PC-9 (cell line): ENCODE measurements around the gene GPR179. TPM values are rescaled to one million over a fixed set of nuclear protein-coding genes. Genes with fewer than 3 reads are reported as not detected.
A peak's percentile ranks its signal among the peaks of the same experiment; 100 is the strongest.

Source experiments
- BruUV-seq: library from RNA; stranded (reverse); fragments of 400-500 nt; replicated peaks from 2 replicates; lab custom pipeline; 2021; lab: Mats Ljungman, UMichigan
- CTCF ChIA-PET: fragments of 300-600 bp; sonication (Branson Sonifier 250); formaldehyde crosslinking; loops from one replicate; lab custom pipeline; 2022; ENCODE audit warnings: antibody characterized with exemption; lab: Charles Lee
- POLR2A ChIA-PET: fragments of 300-600 bp; sonication (Branson Sonifier 250); formaldehyde crosslinking; loops from one replicate; lab custom pipeline; 2022; ENCODE audit warnings: antibody characterized with exemption; ENCODE audit not compliant: unreplicated experiment; lab: Charles Lee
- DNase-seq, 2 experiments: peaks; one replicate each; pipeline versions ENCODE4 v3.0.0 to v3.0.0-alpha.2; 2015 to 2022; ENCODE audit warnings: mixed read lengths in 1 of 2
- H2AFZ ChIP-seq: fragments of 200-600 bp; sonication (generic); 2 replicates; pipeline ENCODE4 v1.8.1; 2017; ENCODE audit warnings: antibody characterized with exemption
- H3F3A ChIP-seq: fragments of 200-600 bp; sonication (generic); 2 replicates; pipeline ENCODE4 v1.8.1; 2017; ENCODE audit warnings: antibody characterized with exemption, mild to moderate bottlenecking, low read depth; ENCODE audit not compliant: insufficient read depth
- H3K27ac ChIP-seq: fragments of 200-600 bp; sonication (generic); 2 replicates; pipeline ENCODE4 v1.6.1; 2016; ENCODE audit warnings: mixed run types
- H3K27me3 ChIP-seq: fragments of 200-600 bp; sonication (generic); 2 replicates; pipeline ENCODE4 v1.6.1; 2016; ENCODE audit warnings: low read depth, mixed run types; ENCODE audit not compliant: insufficient read depth
- H3K36me3 ChIP-seq: fragments of 200-600 bp; sonication (generic); 2 replicates; pipeline ENCODE4 v1.6.1; 2016; ENCODE audit warnings: low read depth, mixed run types
- H3K4me1 ChIP-seq: fragments of 200-600 bp; sonication (generic); replicated peaks from 2 replicates; pipeline ENCODE4 v1.6.1; 2016; ENCODE audit warnings: mixed run types; ENCODE audit not compliant: insufficient read depth
- H3K4me2 ChIP-seq: fragments of 200-600 bp; sonication (generic); 2 replicates; pipeline ENCODE4 v1.6.1; 2017; ENCODE audit warnings: mixed run types
- H3K4me3 ChIP-seq: fragments of 200-600 bp; sonication (generic); 2 replicates; pipeline ENCODE4 v1.6.1; 2016; ENCODE audit warnings: mixed run types
- H3K79me2 ChIP-seq: fragments of 200-600 bp; sonication (generic); 2 replicates; pipeline ENCODE4 v1.6.1; 2017; ENCODE audit warnings: low read depth, mixed run types
- H3K9me2 ChIP-seq: fragments of 200-600 bp; sonication (generic); 2 replicates; pipeline ENCODE4 v1.8.1; 2017; ENCODE audit warnings: mild to moderate bottlenecking; ENCODE audit not compliant: insufficient read depth
- H3K9me3 ChIP-seq: fragments of 200-600 bp; sonication (generic); 2 replicates; pipeline ENCODE4 v1.8.1; 2016; ENCODE audit warnings: low read depth; ENCODE audit not compliant: insufficient read depth
- H4K20me1 ChIP-seq: fragments of 200-600 bp; sonication (generic); 2 replicates; pipeline ENCODE4 v1.8.1; 2017; ENCODE audit not compliant: insufficient read depth
- EZH2 ChIP-seq: fragments of 200-600 bp; sonication (generic); IDR thresholded peaks from 2 replicates; pipeline ENCODE4 v1.8.0; 2017; ENCODE audit warnings: antibody characterized with exemption, low read depth
- intact Hi-C: fragments of 100-400 bp; cut with micrococcal nuclease; formaldehyde crosslinking; loops from one replicate; pipeline ENCODE4 v1.10.0; 2022; ENCODE audit not compliant: unreplicated experiment
- total RNA-seq: library from RNA; stranded (reverse); gene quantifications from 2 replicates; pipeline ENCODE4 v1.2.3, GENCODE V29; 2021
- TF ChIP-seq, protein P1 (sequence below): fragments of 200-600 bp; sonication (generic); conservative IDR thresholded peaks from 2 replicates; pipeline ENCODE4 v1.6.1; 2017; ENCODE audit warnings: mixed run types, antibody characterized with exemption, mild to moderate bottlenecking, moderate library complexity

The GPR179 gene
- total RNA-seq, 1 experiment from 2014 or later: 0.57 TPM

DNA sequence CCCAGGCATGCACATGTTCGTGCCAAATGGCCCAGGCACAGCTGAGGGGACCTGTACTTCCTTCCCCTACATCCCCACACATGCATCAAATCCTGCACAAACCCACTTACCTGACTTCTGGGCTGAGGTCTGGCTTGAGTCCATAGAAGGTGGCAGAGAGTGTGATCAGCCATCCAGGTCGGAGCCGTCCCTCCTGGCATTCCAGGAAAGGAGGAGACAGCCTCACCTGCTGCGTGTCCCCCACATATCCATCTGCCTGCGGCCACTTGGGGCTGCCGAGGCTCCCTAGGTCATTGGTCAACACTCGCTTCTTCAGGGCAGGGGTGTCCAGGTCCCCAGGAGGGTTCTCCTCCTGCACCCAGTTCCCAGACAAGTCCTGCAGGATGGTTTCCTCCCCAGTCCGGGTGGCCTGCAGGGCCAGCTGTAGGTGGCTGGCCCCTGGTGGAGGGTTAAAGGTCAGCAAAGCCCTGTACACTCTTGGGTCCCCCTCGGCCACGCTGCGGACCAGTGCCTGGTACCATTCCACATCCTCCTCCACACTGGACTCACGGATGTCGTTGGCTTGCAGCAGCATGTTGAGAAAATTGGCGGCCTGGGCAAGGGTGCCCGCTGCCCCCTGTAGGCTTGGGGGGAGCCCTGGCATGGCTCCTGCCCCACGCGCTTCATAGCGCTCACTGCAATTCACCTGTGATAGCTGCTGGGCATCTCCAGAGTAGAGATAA, 709 bp downstream of the GPR179 start:
- no peaks in the 10 kb centered on the region for H3K9me3 ChIP-seq
- POLR2A ChIA-PET: no interaction called here
- H3K36me3 ChIP-seq: no peaks in the 10 kb centered on the region
- no peak overlapping the region for H3K27ac ChIP-seq
- DNase-seq: no peak
- CTCF ChIA-PET: interaction anchor here (0.6 kb wide), 1 partner anchor 68 kb away, joined by 9 read pairs; no protein-coding TSS in a partner anchor
- H3K4me3 ChIP-seq: no peak overlapping the region
- no peak overlapping the region for H3K4me2 ChIP-seq
- H3K9me2 ChIP-seq: no peaks in the 10 kb centered on the region
- no peak overlapping the region for H2AFZ ChIP-seq
- H3K4me1 ChIP-seq: no peaks in the 10 kb centered on the region
- peaks cover 10% of the 10 kb centered on the region; the same call in 1 of the 2 replicates for H3F3A ChIP-seq
- TF ChIP-seq EZH2: no peak
- TF ChIP-seq, protein P1, sequence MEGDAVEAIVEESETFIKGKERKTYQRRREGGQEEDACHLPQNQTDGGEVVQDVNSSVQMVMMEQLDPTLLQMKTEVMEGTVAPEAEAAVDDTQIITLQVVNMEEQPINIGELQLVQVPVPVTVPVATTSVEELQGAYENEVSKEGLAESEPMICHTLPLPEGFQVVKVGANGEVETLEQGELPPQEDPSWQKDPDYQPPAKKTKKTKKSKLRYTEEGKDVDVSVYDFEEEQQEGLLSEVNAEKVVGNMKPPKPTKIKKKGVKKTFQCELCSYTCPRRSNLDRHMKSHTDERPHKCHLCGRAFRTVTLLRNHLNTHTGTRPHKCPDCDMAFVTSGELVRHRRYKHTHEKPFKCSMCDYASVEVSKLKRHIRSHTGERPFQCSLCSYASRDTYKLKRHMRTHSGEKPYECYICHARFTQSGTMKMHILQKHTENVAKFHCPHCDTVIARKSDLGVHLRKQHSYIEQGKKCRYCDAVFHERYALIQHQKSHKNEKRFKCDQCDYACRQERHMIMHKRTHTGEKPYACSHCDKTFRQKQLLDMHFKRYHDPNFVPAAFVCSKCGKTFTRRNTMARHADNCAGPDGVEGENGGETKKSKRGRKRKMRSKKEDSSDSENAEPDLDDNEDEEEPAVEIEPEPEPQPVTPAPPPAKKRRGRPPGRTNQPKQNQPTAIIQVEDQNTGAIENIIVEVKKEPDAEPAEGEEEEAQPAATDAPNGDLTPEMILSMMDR: no peak
- no peaks in the 10 kb centered on the region for H3K79me2 ChIP-seq
- H4K20me1 ChIP-seq: no peaks in the 10 kb centered on the region
- peaks cover 10% of the 10 kb centered on the region; the same call in 1 of the 2 replicates for H3K27me3 ChIP-seq
- no TSS peak for BruUV-seq
- intact Hi-C loops: no loop called here

DNA sequence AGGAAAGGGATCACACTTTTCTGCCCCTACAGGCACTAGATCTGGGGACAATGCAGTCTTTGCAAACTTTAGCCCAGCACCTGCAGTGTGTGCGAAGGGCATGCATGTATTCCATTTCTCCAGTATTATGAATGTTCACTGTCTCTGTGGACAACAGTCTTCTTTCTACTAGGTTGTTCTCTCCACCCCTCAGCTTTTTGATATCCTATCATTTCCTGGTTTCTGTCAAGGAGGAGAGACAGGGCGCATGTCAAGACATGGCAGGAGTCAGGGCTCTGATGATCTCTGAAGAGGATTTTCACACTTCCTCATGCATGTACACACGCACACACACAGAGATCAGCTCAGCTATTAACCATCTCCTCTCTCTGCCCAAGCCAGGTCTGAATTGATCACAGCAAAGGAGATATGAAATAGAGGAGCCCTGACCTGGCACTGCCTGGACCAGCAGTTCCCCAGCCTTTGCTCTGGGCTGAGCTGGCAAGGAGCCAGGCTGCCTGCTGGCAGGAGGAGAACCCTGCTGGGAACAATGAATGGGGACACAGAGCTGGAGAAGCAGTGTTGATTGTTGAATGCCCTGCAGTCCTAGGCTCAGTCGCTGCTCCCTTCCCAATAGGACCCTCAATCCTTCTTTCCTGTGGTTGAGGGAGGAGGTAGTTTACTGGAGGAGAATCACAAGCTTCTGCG, 2.6 kb downstream of the GPR179 start:
- H3K27ac ChIP-seq: no peak overlapping the region
- TF ChIP-seq, protein P1: no peak
- TF ChIP-seq EZH2: no peak
- no peak overlapping the region for H3K4me2 ChIP-seq
- no peak overlapping the region for H3K4me3 ChIP-seq
- BruUV-seq: no TSS peak
- H3K27me3 ChIP-seq: peaks cover 16% of the 10 kb centered on the region; the same call in 1 of the 2 replicates
- no peaks in the 10 kb centered on the region for H3K9me2 ChIP-seq
- DNase-seq: peak in 1 of 2 experiments; percentile 62
- POLR2A ChIA-PET: interaction anchor here (0.6 kb wide), 1 partner anchor 14 kb away, joined by 3 read pairs; no protein-coding TSS in a partner anchor
- no peaks in the 10 kb centered on the region for H3K79me2 ChIP-seq
- no peaks in the 10 kb centered on the region for H4K20me1 ChIP-seq
- peaks cover 10% of the 10 kb centered on the region; the same call in 1 of the 2 replicates for H3F3A ChIP-seq
- H3K4me1 ChIP-seq: no peaks in the 10 kb centered on the region
- no peaks in the 10 kb centered on the region for H3K9me3 ChIP-seq
- intact Hi-C loops: no loop called here
- no peak overlapping the region for H2AFZ ChIP-seq
- no peaks in the 10 kb centered on the region for H3K36me3 ChIP-seq
- CTCF ChIA-PET: no interaction called here

DNA sequence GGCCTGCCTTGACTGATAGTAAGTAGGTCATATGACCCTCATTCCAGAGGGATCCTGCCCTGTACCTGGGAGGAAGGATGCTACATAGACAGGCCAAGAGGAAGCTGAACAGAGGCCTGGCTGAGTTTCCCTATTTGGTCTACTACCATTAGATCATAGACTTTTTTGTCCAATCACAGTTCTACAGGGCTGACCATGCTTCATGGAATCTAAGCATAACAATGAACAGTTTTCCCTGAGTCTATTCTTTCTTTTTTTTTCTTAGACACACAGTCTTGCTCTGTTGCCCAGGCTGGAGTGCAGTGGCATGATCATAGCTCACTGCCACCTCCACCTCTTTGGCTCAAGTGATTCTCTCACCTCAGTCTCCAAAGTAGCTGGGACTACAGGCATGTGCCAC, 3.9 kb downstream of the GPR179 start:
- H3K79me2 ChIP-seq: no peaks in the 10 kb centered on the region
- no peaks in the 10 kb centered on the region for H3K9me3 ChIP-seq
- no peak overlapping the region for H3K4me3 ChIP-seq
- no peaks in the 10 kb centered on the region for H3K36me3 ChIP-seq
- ChIA-PET POLR2A (interaction anchor here (0.5 kb wide), 1 partner anchor 757 kb away, joined by 10 read pairs; no protein-coding TSS in a partner anchor), CTCF (no interaction called here)
- BruUV-seq: no TSS peak
- no peaks in the 10 kb centered on the region for H3K4me1 ChIP-seq
- intact Hi-C loops: no loop called here
- H3K27ac ChIP-seq: no peak overlapping the region
- peaks cover 10% of the 10 kb centered on the region; the same call in 1 of the 2 replicates for H3F3A ChIP-seq
- no peak overlapping the region for H2AFZ ChIP-seq
- TF ChIP-seq, protein P1: no peak
- no peak for TF ChIP-seq EZH2
- H3K27me3 ChIP-seq: peaks cover 16% of the 10 kb centered on the region; the same call in 1 of the 2 replicates
- no peak for DNase-seq
- no peaks in the 10 kb centered on the region for H3K9me2 ChIP-seq
- H3K4me2 ChIP-seq: no peak overlapping the region
- H4K20me1 ChIP-seq: no peaks in the 10 kb centered on the region
